Upper lobe of right lung (tissue), 1 donor: ENCODE data around the gene MRPL4. TPM values are rescaled to one million over a fixed set of nuclear protein-coding genes. Genes with fewer than 3 reads are reported as not detected.

Experiments
- ATAC-seq: fragments of 200-7000 bp; cut with Tn5 transposase; one replicate; pipeline ENCODE4 v1.9.1; 2020; ENCODE audit warnings: mild to moderate bottlenecking, moderate library complexity
- DNase-seq: peaks from one replicate; pipeline ENCODE4 v3.0.0-alpha.2; 2020
- H3K27ac ChIP-seq: fragments of 200-600 bp; one replicate; pipeline ENCODE4 v1.8.0; 2022
- H3K27me3 ChIP-seq: fragments of 200-600 bp; one replicate; pipeline ENCODE4 v1.8.0; 2022; ENCODE audit warnings: mild to moderate bottlenecking
- H3K36me3 ChIP-seq: fragments of 200-600 bp; one replicate; pipeline ENCODE4 v1.8.0; 2022
- H3K4me1 ChIP-seq: fragments of 200-600 bp; one replicate; pipeline ENCODE4 v1.8.0; 2022
- H3K4me3 ChIP-seq: fragments of 200-600 bp; one replicate; pipeline ENCODE4 v1.8.0; 2022; ENCODE audit warnings: mild to moderate bottlenecking
- H3K9me3 ChIP-seq: fragments of 200-600 bp; one replicate; pipeline ENCODE4 v1.8.0; 2022
- intact Hi-C: fragments of 100-400 bp; cut with DNase I; formaldehyde crosslinking; loops from one replicate; pipeline ENCODE4 v1.11.0; 2022
- total RNA-seq: library from RNA; stranded (reverse); fragmentation: NEBNext Ultra II Directional; extraction: Animal tissue kit (Norgen Biotek cat#: 25700); gene quantifications from one replicate; pipeline ENCODE4 v1.2.1, GENCODE V29; 2021
- TF ChIP-seq, protein P1 (sequence below): fragments of 200-600 bp; IDR thresholded peaks from one replicate; pipeline ENCODE4 v1.8.0; 2022; ENCODE audit warnings: antibody characterized with exemption
- donor health status: DM: no; HTN: yes; CAD: no; lungs with severe emphysema.

The MRPL4 gene
- total RNA-seq, 1 donor from 2014 or later: 41.5 TPM

DNA sequence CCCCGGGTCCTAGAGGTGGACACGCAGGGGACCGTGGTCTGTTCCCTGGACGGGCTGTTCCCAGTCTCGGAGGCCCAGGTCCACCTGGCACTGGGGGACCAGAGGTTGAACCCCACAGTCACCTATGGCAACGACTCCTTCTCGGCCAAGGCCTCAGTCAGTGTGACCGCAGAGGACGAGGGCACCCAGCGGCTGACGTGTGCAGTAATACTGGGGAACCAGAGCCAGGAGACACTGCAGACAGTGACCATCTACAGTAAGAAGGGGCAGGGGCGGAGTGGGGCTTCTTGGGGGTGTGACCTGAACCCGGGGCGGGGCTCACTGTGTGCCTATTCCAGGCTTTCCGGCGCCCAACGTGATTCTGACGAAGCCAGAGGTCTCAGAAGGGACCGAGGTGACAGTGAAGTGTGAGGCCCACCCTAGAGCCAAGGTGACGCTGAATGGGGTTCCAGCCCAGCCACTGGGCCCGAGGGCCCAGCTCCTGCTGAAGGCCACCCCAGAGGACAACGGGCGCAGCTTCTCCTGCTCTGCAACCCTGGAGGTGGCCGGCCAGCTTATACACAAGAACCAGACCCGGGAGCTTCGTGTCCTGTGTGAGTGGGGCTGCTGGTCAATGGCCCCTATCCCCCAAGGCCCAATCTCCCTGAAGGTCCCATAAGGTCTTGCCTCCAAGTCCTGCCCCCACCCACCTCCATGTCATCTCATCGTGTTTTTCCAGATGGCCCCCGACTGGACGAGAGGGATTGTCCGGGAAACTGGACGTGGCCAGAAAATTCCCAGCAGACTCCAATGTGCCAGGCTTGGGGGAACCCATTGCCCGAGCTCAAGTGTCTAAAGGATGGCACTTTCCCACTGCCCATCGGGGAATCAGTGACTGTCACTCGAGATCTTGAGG is 32.3 kb downstream of the MRPL4 start:
- Histone ChIP-seq H3K27ac (peak overlapping the region; percentile 55), H3K4me3 (peak overlapping the region; percentile 19), H3K9me3 (no peaks in the 10 kb centered on the region), H3K4me1 (peaks cover 63% of the 10 kb centered on the region), H3K27me3 (peaks cover 6% of the 10 kb centered on the region), H3K36me3 (peaks cover 63% of the 10 kb centered on the region)
- intact Hi-C loops: no loop called here
- TF ChIP-seq, protein P1, sequence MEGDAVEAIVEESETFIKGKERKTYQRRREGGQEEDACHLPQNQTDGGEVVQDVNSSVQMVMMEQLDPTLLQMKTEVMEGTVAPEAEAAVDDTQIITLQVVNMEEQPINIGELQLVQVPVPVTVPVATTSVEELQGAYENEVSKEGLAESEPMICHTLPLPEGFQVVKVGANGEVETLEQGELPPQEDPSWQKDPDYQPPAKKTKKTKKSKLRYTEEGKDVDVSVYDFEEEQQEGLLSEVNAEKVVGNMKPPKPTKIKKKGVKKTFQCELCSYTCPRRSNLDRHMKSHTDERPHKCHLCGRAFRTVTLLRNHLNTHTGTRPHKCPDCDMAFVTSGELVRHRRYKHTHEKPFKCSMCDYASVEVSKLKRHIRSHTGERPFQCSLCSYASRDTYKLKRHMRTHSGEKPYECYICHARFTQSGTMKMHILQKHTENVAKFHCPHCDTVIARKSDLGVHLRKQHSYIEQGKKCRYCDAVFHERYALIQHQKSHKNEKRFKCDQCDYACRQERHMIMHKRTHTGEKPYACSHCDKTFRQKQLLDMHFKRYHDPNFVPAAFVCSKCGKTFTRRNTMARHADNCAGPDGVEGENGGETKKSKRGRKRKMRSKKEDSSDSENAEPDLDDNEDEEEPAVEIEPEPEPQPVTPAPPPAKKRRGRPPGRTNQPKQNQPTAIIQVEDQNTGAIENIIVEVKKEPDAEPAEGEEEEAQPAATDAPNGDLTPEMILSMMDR: no peak
- DNase-seq (no peak), ATAC-seq (no peak)

DNA sequence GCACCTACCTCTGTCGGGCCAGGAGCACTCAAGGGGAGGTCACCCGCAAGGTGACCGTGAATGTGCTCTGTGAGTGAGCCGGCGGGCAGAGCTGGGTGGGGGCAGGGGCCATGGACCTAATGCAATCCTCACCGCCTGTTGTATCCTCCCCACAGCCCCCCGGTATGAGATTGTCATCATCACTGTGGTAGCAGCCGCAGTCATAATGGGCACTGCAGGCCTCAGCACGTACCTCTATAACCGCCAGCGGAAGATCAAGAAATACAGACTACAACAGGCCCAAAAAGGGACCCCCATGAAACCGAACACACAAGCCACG is 32.9 kb downstream of the MRPL4 start:
- Histone ChIP-seq H3K27me3 (peaks cover 7% of the 10 kb centered on the region), H3K27ac (peak overlapping the region; percentile 55)
- no peak for DNase-seq

DNA sequence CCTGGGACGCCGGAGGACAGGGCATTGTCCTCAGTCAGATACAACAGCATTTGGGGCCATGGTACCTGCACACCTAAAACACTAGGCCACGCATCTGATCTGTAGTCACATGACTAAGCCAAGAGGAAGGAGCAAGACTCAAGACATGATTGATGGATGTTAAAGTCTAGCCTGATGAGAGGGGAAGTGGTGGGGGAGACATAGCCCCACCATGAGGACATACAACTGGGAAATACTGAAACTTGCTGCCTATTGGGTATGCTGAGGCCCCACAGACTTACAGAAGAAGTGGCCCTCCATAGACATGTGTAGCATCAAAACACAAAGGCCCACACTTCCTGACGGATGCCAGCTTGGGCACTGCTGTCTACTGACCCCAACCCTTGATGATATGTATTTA is 33.4 kb downstream of the MRPL4 start:
- Histone ChIP-seq H3K27ac (peak overlapping the region; percentile 55), H3K9me3 (no peaks in the 10 kb centered on the region), H3K36me3 (peaks cover 52% of the 10 kb centered on the region), H3K27me3 (peaks cover 8% of the 10 kb centered on the region), H3K4me3 (no peak overlapping the region), H3K4me1 (peaks cover 65% of the 10 kb centered on the region)
- TF ChIP-seq, protein P1: no peak
- ATAC-seq: no peak
- DNase-seq: no peak
- intact Hi-C loops: no loop called here

More for the DNA sequence above, 32.9 kb downstream of the MRPL4 start:
- TF ChIP-seq, protein P1: no peak
- no peak for ATAC-seq
- H3K36me3 ChIP-seq: peaks cover 57% of the 10 kb centered on the region
- H3K4me3 ChIP-seq: no peak overlapping the region
- H3K9me3 ChIP-seq: no peaks in the 10 kb centered on the region
- intact Hi-C loops: no loop called here
- H3K4me1 ChIP-seq: peaks cover 63% of the 10 kb centered on the region

DNA sequence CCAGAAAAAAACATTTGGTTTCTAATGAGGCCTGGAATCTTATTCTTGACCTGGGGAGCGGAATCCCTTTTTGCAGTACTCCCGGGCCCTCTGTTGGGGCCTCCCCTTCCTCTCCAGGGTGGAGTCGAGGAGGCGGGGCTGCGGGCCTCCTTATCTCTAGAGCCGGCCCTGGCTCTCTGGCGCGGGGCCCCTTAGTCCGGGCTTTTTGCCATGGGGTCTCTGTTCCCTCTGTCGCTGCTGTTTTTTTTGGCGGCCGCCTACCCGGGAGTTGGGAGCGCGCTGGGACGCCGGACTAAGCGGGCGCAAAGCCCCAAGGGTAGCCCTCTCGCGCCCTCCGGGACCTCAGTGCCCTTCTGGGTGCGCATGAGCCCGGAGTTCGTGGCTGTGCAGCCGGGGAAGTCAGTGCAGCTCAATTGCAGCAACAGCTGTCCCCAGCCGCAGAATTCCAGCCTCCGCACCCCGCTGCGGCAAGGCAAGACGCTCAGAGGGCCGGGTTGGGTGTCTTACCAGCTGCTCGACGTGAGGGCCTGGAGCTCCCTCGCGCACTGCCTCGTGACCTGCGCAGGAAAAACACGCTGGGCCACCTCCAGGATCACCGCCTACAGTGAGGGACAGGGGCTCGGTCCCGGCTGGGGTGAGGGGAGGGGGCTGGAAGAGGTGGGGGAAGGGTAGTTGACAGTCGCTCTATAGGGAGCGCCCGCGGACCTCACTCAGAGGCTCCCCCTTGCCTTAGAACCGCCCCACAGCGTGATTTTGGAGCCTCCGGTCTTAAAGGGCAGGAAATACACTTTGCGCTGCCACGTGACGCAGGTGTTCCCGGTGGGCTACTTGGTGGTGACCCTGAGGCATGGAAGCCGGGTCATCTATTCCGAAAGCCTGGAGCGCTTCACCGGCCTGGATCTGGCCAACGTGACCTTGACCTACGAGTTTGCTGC is 35.1 kb downstream of the MRPL4 start, which contains the start of gene ICAM4:
ICAM4 (plus strand) TSS at position 153 of the 935 bp plus-strand sequence; CDS start at position 211, 58 bp downstream.
- no peaks in the 10 kb centered on the region for H3K9me3 ChIP-seq
- peaks cover 12% of the 10 kb centered on the region for H3K27me3 ChIP-seq
- peaks cover 79% of the 10 kb centered on the region for H3K4me1 ChIP-seq
- TF ChIP-seq, protein P1: no peak
- intact Hi-C loops: no loop called here
- peak within 1 kb of the TSS; percentile 28 for H3K4me3 ChIP-seq
- peaks cover 42% of the 10 kb centered on the region for H3K36me3 ChIP-seq
- DNase-seq (peak; percentile 89), ATAC-seq (peak; percentile 40)
- H3K27ac ChIP-seq: peak within 1 kb of the TSS; percentile 55

DNA sequence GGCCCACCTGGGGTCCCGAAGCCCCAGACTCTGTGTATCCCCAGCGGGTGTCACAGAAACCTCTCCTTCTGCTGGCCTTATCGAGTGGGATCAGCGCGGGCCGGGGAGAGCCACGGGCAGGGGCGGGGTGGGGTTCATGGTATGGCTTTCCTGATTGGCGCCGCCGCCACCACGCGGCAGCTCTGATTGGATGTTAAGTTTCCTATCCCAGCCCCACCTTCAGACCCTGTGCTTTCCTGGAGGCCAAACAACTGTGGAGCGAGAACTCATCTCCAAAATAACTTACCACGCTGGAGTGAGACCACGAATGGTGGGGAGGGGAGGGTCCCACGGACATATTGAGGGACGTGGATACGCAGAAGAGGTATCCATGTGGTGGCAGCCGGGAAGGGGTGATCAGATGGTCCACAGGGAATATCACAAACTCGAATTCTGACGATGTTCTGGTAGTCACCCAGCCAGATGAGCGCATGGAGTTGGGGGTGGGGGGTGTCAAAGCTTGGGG is 36.7 kb downstream of the MRPL4 start:
- ATAC-seq (peak; percentile 4), DNase-seq (peak; percentile 79)
- H3K27me3 ChIP-seq: peaks cover 27% of the 10 kb centered on the region
- peak overlapping the region; percentile 58 for H3K4me3 ChIP-seq
- H3K4me1 ChIP-seq: peaks cover 82% of the 10 kb centered on the region
- TF ChIP-seq, protein P1: no peak
- peaks cover 25% of the 10 kb centered on the region for H3K36me3 ChIP-seq
- no peaks in the 10 kb centered on the region for H3K9me3 ChIP-seq
- intact Hi-C loops: no loop called here
- peak overlapping the region; percentile 42 for H3K27ac ChIP-seq
